Ovary (tissue), 3 donors: ENCODE measurements around the gene ZNF808.
"Not testable (repeated sequence)": the region's sequence is repeated elsewhere in the genome, so short reads cannot be mapped to it uniquely, and the experiment has no call there.

Experiments used
- CTCF ChIP-seq, 3 donors: fragments of 450-650 bp in 2 of 3; fragments of 200-600 bp in 1 of 3; IDR thresholded peaks; one replicate each; pipeline versions ENCODE4 v1.5.1 to v1.8.0; 2016 to 2022; ENCODE audit warnings: antibody characterized with exemption in 3 of 3, mild to moderate bottlenecking in 1 of 3
- EP300 ChIP-seq: sonication (generic); formaldehyde crosslinking; IDR thresholded peaks from one replicate; pipeline ENCODE4 v1.6.1; 2017; ENCODE audit warnings: antibody characterized with exemption
- POLR2A ChIP-seq: fragments of 450-650 bp; IDR thresholded peaks from one replicate; pipeline ENCODE4 v1.6.1; 2017; ENCODE audit warnings: antibody characterized with exemption, mild to moderate bottlenecking, moderate library complexity
- donor health status: DM: no; HTN: no; CAD: no.

- not testable (repeated sequence) for TF ChIP-seq CTCF (IDR thresholded peaks at IDR 0.05); POLR2A; EP300
These were observed 34.1 kb downstream of the ZNF808 start for GRCh38 chr19:52561611-52562010.
